HG03280 (cell line): ENCODE results near the gene C20orf144.
"Not testable (repeated sequence)": the region's sequence is repeated elsewhere in the genome, so short reads cannot be mapped to it uniquely, and the experiment has no call there.

ENCODE experiments used
- ATAC-seq: cut with Tn5 transposase; IDR thresholded peaks from one replicate; pipeline ENCODE4 v1.9.1; 2021; ENCODE audit warnings: mild to moderate bottlenecking, moderate library complexity; ENCODE audit not compliant: unreplicated experiment

C20orf144 gene

DNA sequence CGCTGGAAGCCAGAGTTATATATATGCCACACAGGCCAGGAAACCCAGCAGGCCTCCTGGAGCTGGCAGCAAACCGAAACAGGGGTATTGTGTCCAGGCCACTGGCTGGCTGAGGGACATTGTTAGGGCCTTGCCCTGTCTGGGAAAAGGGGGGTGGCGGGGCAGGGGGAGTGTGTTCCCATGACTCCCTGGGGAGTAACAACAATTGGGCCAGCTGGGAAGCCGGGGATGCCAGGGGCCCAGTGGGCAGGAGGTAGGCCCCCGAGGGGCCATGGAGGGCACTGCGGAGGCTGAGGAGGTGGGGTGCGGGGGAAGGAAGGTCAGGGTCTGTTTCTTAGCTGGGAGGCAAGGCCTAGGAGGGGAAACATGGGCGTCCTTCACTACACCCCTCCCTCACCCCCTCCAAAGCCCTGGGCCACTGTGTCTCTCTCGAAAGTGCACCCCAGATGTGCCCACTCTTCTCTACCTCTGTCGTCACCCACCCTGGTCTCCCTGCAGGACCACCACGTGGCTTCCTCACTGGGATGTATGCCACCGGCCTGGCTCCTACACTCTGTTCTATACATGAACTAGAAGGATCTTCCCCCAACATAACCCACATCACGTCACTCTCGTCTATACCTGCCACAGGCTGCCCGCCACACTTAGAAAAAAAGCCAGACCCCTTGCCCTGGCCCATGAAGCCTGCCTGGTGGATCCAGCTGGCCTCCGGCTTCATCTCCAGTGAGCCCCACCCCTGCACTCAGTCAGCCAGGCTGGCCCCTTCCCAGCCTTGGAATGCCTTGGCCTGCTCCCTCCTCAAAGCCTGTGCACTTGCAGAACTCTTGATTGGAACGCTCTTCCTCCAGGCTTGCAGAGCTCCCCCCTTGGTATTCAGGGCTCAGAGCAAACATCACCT, 31.9 kb downstream of the C20orf144 start:
- ATAC-seq, result no peak

DNA sequence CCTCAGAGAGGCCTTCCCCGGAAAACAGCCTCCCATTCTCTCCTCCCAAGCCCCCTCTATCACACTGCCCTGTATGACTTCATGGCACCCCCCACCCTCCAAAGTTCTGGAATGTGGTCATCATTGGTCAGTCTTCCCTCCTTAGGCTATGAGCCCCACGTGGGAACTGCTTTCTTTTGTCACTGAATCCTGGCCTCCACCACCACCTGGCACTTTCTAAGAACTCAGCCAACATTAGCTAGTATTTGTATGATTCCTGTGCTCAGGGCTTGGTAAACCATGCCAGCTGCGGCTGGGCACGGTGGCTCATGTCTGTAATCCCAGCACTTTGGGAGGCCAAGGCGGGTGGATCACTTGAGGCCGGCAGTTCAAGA, 32.5 kb downstream of the C20orf144 start:
- ATAC-seq, result no peak

DNA sequence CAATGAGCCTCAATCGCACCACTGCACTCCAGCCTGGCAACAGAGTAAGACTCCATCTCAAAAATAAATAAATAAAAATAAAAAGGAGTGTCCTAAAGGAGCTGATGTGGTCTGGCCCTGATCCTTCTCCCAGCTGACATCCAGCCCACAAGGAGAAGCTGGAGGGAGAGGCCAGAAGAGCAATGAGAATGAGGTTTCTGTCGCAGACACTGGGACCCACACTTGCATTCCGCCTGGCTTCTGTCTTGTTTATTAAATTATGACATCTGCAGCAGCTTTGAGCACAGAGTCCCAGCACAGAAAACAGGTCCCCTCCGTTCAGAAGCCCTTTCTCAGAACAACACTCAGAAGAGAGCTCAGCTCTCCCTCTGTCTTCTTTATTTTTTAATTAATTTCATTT, 34.3 kb downstream of the C20orf144 start:
- ATAC-seq, result no peak

- ATAC-seq, result no peak
Observed at GRCh38 chr20:33697129-33697528, 35.0 kb downstream of the C20orf144 start.

DNA sequence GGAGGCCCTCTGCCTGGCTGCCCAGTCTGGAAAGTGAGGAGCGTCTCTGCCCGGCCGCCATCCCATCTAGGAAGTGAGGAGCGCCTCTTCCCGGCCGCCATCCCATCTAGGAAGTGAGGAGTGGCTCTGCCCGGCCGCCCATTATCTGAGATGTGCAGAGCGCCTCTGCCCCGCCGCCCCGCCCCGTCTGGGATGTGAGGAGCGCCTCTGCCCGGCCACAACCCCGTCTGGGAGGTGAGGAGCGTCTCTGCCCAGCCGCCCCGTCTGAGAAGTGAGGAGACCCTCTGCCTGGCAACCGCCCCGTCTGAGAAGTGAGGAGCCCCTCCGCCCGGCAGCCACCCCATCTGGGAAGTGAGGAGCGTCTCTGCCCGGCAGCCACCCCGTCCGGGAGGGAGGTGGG, 36.8 kb downstream of the C20orf144 start:
- not testable (repeated sequence) for ATAC-seq

DNA sequence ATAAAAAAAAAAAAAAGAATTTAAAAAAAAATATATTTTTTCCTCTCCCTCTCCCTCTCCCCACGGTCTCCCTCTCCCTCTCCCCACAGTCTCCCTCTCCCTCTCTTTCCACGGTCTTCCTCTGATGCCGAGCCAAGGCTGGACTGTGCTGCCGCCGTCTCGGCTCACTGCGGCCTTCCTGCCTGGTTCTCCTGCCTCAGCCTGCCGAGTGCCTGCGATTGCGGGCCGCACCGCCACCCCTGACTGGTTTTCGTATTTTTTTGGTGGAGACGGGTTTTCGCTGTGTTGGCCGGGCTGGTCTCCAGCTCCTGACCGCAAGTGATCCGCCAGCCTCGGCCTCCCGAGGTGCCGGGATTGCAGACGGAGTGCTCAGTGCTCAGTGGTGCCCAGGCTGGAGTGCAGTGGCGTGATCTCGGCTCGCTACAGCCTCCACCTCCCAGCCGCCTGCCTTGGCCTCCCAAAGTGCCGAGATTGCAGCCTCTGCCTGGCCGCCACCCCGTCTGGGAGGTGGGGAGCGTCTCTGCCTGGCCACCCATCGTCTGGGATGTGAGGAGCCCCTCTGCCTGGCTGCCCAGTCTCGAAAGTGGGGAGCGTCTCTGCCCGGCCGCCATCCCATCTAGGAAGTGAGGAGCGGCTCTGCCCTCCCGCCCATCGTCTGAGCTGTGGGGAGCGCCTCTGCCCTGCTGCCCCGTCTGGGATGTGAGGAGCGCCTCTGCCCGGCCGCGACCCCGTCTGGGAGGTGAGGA, 38.7 kb downstream of the C20orf144 start:
- not testable (repeated sequence) for ATAC-seq

- ATAC-seq, result no peak
Observed at GRCh38 chr20:33701629-33702450, 39.7 kb downstream of the C20orf144 start.

DNA sequence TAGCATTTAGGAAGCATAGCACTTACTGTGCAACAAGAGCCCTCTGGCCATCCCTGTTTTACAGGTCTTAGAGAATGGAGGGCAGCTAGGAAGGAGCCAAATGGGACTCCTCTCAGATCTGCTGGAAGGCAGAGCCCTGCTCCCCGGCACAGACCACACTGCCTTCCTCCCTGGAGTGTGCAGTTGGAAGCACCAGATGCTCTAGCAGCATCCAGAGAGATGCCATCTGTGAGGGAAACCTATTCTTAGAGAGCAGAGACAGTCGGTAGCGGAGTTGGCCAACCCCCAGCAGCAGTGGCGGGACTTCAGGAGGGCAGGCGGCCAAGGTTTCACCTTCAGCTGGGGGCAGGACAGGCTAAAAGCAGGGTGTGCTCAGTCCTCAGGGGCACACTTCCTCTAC, 40.7 kb downstream of the C20orf144 start:
- ATAC-seq, result no peak

DNA sequence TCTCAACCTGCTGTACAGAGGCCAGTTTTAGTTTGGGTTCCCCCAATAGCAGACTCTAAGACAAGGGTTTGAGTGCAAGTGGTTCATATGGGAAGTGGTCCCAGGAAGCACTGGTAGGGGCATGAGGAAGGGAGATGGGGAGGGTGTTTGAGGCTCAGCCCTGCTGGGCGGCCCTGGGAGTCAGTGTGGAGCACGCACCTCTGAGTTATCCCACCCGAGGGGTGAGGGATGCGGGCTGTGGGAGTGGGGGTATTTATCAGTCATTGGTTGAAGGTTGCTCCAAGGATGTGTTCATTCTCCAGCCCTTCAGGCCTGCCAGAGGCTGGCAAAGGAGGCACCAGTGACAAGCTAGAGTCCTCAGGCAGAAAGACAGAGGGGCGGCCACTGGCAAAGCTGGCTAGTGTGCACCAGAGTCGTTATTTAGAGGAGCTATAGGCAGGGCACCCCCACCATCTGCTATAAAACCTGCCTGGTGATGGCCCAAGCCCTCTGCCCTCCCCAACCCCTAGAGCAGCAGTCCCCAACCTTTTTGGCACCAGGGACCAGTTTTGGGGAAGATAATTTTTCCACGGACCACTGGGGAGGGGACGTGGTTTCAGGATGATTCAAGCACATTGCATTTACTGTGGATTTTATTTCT, 41.5 kb downstream of the C20orf144 start:
- no peak for ATAC-seq

- no peak for ATAC-seq
Observed at GRCh38 chr20:33704197-33704924, 42.2 kb downstream of the C20orf144 start.

- ATAC-seq, result no peak
Observed at GRCh38 chr20:33707668-33708067, 45.5 kb downstream of the C20orf144 start.

GRCh38 chr20:33709398-33709797, 47.3 kb downstream of the C20orf144 start:
- ATAC-seq, result no peak

GRCh38 chr20:33709905-33710541, 47.9 kb downstream of the C20orf144 start:
- ATAC-seq, result no peak

DNA sequence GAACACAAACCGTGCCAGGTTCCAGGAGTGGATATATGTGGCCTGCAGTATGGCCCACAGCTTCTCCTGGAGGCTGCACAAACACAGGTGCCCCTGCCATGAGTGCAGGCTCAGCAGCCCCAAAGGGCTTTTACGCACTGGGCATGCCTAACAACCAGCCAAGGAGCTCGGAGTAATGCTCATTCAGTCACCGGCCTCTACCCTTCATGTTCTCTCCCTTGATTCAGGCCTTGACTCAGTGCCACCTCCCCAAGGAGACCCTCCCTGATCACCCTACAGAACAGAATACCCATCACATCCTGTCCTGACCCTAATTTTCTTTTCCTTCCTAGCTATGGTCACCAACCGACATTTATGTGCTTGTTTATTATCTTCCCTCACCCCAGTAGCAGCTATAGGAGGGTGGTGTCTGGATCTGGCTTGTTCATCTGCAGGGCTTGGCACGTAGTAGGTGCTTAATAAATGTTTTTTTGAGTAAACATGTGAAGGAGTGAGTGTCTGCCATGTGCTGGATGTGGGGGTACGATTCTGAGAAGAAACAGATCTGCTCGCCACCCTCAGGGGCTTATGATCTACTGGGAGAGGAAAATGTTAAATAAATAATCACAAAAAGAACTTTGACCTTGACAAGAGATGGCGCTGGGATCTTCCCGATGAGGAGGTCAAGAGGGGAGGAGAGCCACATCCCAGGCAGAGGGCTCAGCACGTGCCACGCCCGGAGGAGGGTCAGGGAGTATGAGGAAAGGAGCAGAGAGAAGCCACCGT, 48.7 kb downstream of the C20orf144 start:
- no peak for ATAC-seq

- no peak for ATAC-seq
Observed at GRCh38 chr20:33711446-33711738, 49.3 kb downstream of the C20orf144 start.
